B cell (primary cell): ENCODE results near the gene SIRT4.

Experiments
- CTCF ChIP-seq: fragments of 200-600 bp; IDR thresholded peaks from one replicate; pipeline ENCODE4 v1.8.0; 2022; ENCODE audit warnings: antibody characterized with exemption, mild to moderate bottlenecking
- EZH2 ChIP-seq: IDR thresholded peaks from 2 replicates; pipeline ENCODE4 v1.6.1; 2012; ENCODE audit warnings: borderline replicate concordance, low read depth, mild to moderate bottlenecking, moderate library complexity, low read length; ENCODE audit not compliant: insufficient read depth, poor library complexity, severe bottlenecking

DNA sequence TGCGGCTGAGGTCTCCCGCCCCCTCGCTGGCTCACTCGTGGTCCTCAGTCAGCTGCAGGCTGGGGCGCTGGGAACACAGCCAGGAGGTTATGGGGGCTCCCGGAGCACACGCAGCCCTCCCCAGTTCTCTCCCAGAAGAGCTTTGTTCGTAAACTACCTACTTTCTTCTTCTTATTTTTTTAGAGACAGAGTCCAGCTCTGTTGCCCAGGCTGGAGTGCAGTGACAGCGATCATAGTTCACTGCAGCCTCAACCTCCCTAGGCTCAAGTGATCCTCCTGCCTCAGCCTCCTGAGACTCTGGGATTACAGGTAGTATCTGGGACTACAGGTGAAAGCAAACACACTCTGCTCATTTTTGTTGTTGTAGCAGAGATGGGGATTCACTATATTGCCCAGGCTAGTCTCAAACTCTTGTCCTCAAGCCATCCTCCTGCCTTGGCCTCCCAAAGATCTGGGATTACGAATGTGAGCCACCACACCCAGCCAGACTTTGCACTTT is 41.0 kb downstream of the SIRT4 start:
- TF ChIP-seq CTCF (no peak), EZH2 (no peak)
